GM21529 (cell line): ENCODE results near the gene TACC2.

ENCODE experiments used
- ATAC-seq: cut with Tn5 transposase; IDR thresholded peaks from one replicate; pipeline ENCODE4 v1.9.1; 2021; ENCODE audit not compliant: unreplicated experiment

TACC2 gene

GRCh38 chr10:122267849-122268737 is 279.1 kb downstream of the TACC2 start:
- peak; percentile 85 for ATAC-seq

DNA sequence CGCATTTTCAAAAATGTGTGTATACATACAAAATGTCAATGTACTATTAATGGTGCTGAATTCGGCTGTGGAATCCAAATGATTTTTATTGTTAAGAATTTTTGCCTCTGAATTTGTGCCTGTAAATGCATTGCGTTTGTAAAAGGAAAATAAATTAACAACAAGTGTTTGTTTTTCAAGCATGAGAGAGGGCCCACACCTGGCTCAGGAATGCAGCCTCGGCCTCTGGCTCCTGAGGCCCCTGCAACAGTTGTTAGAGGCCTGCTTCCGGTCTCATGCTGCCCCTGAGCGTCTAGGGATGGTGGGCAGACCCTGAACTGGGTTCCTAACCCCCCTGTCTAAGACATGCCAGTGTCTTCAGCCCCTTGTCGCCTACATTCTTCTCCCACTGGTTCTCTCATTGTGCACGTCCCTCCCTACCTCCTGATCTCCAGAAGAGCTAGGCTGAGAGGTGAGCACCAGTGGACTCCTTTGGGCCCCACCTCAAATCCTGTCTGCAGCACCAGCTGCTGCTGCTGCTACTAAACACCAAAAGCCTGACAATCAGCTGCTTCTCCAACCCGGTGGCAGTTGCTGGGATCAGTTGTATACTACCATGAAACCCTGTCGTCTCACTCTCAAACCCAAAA is 280.2 kb downstream of the TACC2 start:
- no peak for ATAC-seq

- no peak for ATAC-seq
Measured at GRCh38 chr10:122271076-122271475, 282.1 kb downstream of the TACC2 start, which contains the start of gene BTBD16. TSS of gene BTBD16 (plus strand) at chr10:122271296. CDS start at chr10:122275082, 3,786 bp downstream.

DNA sequence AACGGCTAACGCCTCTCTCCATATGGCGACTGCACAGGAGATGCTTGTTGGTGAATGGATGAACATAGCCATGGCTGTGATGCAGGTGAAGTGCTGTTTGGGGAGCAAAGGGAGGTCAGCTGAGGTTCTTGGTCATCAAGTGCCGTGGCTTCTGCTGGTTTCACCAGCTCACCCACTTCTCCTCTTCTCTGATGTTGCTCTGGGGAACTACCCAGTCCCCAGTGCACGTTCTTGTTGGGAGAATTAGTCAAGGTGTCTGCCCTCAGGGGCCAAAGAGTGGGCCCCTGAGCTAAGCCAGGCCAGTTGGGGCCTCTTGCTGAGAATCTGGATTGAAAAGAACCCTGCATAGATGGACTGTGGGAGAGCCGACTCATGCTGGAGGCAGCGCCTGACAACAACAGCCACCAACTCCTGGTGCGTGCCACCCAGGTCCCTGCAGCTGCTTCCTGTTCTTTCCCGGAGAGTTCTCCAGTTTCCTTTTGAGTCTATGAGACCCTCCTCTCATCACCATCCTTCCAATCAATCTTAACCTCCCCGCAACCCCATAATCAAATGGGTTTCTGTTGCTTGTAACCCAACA is 285.1 kb downstream of the TACC2 start:
- ATAC-seq = no peak

- no peak for ATAC-seq
Measured at GRCh38 chr10:122276611-122277208, 287.7 kb downstream of the TACC2 start.

DNA sequence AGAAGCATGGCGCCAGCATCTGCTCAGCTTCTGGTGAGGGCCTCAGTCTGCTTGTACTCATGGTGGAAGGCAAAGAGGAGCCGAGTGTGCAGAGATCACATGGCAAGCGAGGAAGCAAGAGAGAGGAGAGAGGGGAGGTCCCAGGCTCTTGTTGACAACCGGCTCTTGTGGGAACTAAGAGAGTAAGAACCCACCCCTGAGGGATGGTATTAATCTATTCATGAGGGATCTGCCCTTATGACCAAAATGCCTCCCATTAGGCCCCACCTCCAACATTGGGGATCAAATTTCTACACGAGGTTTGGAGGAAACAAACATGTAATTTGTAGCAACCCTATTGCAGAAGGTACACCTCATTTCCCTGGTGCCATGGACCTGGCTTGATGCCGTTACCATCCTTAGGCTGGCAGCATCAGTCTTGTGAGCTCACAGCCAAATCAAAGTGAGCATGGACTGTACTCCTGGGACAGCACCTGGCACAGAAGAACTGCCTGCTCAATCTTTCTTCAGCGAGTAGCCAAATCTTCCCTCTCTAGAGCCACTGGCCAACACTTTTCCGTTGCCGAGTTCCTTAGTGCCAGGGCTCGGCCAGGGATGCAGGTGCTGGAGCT is 288.7 kb downstream of the TACC2 start:
- ATAC-seq = no peak

DNA sequence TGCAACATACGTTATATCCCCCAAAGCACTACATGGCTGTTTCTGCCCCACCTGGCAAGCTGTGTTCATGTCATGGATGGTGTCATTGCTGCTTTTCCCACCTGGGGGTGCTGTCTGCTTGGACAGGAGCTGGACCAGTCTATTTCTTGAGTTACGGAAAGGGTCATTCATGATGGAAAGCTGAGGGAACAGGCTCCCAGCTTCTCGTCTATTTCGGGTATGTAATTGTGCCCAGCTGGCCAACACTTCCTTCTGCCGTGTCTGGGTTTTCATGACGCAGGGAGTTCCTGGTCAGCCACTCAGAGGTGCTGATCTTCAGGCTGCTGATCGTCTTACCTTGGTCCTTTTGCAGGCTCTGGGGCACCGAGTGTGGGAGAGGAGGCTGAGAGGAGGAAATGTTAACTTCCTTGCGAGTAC is 290.8 kb downstream of the TACC2 start:
- no peak for ATAC-seq

DNA sequence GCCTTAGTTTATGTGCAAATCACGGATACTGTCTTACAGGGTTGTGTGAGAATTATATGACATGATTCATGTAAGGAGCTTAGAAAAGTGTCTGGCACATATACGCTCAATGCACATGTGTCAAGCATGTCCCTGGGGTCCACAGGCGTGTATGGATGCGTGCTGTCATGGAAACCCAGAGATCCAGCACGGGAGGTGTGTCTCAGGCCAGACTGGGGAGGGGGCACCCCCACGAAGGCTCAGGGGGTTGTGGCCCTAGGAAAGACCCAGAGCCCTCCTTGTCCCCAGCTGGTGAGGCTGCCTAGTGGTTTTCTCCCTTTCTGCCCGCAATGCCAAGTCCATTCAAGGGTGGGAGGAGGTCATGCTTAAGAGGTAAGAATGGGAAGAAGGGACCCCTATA is 291.2 kb downstream of the TACC2 start:
- no peak for ATAC-seq

DNA sequence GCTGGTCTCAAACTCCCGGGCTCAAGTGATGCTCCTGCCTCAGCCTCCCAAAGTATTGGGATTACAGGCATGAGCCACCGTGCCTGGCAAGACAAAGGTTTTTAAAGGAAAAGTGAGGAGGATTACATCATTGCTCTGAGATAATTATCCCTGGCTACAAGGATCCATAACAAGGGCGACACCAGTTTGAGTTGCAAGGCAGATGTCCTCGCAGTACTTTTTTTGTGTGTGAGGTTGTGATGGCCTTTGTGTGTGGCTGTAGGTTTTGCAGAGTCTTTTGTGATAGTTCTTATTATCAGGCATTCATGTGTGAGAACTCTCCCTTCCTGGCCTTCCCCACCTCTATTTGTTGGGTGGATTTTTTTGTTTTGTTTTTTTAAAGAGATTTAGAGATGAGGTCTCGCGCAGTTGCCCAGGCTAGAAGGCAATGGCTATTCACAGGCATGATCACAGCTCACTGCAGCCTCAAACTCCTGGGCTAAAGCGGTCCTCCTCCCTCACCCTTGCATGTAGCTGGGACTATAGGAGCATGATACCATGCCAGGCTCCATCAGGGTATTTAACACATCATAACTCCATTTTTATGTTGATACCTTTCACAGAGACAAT is 292.2 kb downstream of the TACC2 start:
- no peak for ATAC-seq

DNA sequence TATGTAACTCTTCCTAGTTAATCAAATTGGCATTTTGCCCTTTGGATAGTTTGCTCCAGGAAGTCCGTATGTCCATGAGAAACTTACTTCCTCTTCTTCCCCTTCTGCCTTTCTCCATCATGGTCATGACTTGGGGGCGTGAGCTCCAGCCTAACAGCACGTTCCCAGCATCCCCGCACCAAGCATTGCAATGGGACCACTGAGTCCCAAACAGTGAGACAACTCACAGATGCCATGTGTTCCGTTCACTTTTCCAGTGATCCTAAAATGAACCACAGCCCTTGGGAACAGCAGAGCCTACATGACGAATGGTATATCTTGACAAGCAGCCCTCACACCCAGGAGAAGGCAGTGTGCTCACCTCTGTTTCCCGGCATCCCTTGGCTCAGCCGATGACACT is 292.8 kb downstream of the TACC2 start:
- no peak for ATAC-seq

DNA sequence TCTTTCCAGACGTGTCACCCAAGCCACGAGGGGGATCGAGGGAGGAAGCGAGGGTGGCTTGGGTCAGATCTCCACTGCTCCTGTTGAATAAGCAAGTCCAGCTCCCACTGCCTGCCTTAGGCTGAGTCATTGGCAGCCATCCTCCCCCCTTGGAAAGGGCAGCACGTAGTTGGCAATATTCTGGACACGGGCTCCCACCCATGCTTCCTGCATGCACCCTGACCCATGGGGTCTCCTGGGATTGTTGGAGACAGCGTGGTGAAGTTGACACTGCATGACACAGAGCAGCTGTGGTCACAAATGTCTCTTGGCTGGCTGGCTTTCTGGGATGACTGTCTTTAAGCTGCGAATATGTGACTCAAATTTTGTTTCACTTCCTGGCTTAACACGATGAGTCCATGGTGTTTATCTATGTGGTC is 293.3 kb downstream of the TACC2 start:
- ATAC-seq = no peak

DNA sequence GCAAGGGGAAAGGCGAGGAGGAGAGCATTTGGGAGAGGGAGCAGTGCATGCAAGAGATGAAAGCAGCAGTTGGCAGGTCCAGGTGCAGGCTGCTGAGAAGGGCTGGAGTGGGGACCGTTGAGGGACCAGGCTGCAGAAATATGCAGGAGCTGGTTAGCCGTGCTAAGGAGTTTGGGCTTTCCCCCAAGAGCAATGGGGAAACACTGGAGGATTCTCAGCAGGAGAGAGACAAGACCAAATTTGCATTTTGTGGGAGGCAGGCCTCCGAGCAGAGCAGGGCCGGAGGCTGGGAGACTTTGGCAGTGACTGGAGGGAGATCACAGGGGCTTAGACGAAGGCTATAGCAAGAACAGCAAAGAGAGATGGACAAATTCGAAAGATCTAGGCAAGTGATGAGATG is 293.9 kb downstream of the TACC2 start:
- peak; percentile 55 for ATAC-seq

DNA sequence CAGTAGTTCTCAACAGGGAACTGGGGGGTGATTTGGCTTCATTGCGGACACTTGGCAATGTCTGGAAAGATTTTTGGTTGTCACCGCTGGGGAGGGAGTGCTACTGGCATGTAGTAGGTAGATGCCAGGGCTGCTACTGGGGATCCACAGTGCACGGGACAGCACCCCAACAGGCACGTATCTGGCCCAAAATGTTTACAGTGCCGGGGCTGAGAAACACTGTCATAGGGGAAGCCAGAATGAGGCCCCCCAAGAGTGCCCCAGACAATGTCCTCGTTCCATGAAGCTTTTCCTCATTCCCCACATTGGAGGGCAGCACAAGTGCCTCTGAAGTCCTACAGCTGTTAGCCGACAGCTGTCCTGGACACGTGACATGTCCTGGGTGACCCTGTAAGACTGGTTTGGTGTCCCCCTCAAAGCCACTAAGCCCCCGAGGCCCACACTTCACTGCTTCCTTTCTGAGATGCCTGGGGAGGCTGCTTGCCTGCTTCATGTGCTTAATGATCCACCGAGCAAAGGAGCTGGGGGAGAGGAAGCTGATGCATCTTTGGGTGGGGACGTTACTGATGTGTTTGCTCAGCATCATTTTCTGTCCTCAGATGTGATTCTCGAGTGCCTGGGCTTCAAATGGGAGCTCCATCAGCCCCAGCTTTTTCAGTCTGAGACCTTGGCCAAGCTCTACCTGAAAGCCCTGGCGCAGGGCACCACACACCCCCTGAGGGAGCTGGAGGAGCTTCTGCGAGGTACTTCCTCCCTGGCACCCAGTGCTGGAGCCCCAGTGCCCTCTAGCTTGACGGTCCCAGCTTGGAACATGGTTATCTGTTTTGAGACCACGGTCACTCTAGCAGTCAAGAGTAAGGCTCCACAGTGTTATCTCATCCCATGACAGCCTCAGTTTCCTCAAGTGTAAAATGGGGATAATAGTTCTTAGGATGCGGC is 296.8 kb downstream of the TACC2 start:
- ATAC-seq = no peak

- no peak for ATAC-seq
Measured at GRCh38 chr10:122286867-122287266, 297.9 kb downstream of the TACC2 start.

- no peak for ATAC-seq
Measured at GRCh38 chr10:122287570-122287969, 298.6 kb downstream of the TACC2 start.

DNA sequence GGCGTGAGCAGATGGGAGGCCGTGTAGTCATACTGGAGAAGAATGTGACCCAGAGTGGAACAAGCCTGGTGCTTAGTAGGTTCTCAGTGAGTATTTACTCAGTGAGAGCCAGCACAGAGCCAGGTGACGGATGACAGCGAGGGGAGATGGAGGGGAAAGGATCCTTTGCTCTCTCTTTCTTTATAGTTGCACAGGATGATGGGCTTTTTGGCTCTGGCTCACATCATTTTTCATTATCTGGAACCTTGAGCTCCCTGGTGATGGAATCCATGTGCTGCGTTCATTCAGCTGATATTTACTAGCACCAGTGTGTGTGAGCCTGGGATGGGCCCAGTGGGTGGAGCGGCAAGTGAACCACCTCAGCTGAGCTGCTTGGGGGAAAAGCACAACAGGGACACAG is 299.3 kb downstream of the TACC2 start:
- no peak for ATAC-seq

GRCh38 chr10:122288917-122289316 is 300.0 kb downstream of the TACC2 start:
- no peak for ATAC-seq

GRCh38 chr10:122290334-122290733 is 301.4 kb downstream of the TACC2 start:
- no peak for ATAC-seq

GRCh38 chr10:122290833-122291532 is 302.0 kb downstream of the TACC2 start:
- no peak for ATAC-seq
